Stimulated activated CD4-positive, alpha-beta T cell treated with anti-CD3 and anti-CD28 coated beads, Interleukin-1b, Interleukin-23, amount 100 ng/mL, for 4 hours (primary cell): ENCODE data around the gene CTAGE9.

Source experiments
- DNase-seq, 2 donors: peaks; one replicate each; pipeline ENCODE4 v3.0.0-alpha.2; 2020; ENCODE audit warnings: low read depth in 2 of 2

The CTAGE9 gene

GRCh38 chr6:131669891-131670290 lies 40.9 kb downstream of the CTAGE9 start:
- no peak for DNase-seq

GRCh38 chr6:131663578-131664165 lies 47.1 kb downstream of the CTAGE9 start:
- DNase-seq, result no peak

GRCh38 chr6:131660195-131660594 lies 50.6 kb downstream of the CTAGE9 start:
- no peak for DNase-seq
